ENCODE measurements around the gene MED15. TPM values are rescaled to one million over a fixed set of nuclear protein-coding genes. Genes with fewer than 3 reads are reported as not detected.

Gene MED15
- total and polyA plus RNA-seq, 10 of the 15 experiments (the other 5 are each of a cell fraction or from before 2014, with no cell fraction given) = 1.4 to 75.2 (median 26.9) TPM

DNA sequence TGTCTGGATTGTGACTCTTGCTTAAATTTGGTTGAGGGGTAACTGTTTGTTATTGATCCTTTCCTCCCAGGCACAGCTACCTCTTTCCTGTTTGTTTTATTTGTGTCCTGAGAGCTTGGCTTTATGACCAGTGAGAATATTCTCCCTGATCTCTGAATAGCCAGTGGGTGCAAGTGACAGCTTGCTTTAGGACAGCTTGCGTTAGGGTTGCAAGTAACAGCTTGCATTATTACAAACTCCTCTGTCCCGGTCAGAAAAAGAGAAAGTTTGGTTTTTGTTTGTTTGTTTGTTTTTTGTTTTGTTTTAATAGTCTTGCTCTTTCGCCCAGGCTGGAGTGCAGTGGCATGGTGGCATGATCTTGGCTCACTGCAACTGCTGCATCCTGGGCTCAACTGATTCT, 8.5 kb upstream of the MED15 start:
- POLR2A ChIA-PET = interaction anchor here (0.5 kb wide), 1 partner anchor 18 kb away, joined by 4 read pairs; no protein-coding TSS in a partner anchor
- Histone ChIP-seq H2AFZ (ENCODE audit: control insufficient read depth, low read depth, low read length) (no peak overlapping the region), H3K9me3 (replicated peaks; ENCODE audit: control insufficient read depth, insufficient read depth, low read length) (no peaks in the 10 kb centered on the region), H3K9ac (ENCODE audit: control insufficient read depth, insufficient read depth, low read length) (no peak overlapping the region), H3K4me3 (no peak overlapping the region), H3K4me2 (ENCODE audit: control insufficient read depth, insufficient read depth) (no peak overlapping the region), H3K27ac (ENCODE audit: control insufficient read depth, insufficient read depth) (no peak overlapping the region), H4K20me1 (ENCODE audit: control insufficient read depth, insufficient read depth) (no peaks in the 10 kb centered on the region), H3K4me1 (ENCODE audit: control insufficient read depth, insufficient read depth, low read length) (peaks cover 10% of the 10 kb centered on the region; the same call in 1 of the 2 replicates), H3K36me3 (ENCODE audit: control insufficient read depth in 2 of 2, insufficient read depth in 2 of 2, low read length in 1 of 2) (no peaks in the 10 kb centered on the region), H3K79me2 (ENCODE audit: control insufficient read depth, insufficient read depth, low read length) (peaks cover 14% of the 10 kb centered on the region), H3K27me3 (replicated peaks in 1 of 2; ENCODE audit: control insufficient read depth in 2 of 2, insufficient read depth in 2 of 2, low read length in 1 of 2) (no peaks in the 10 kb centered on the region)
- CTCF ChIA-PET = interaction anchor here (1.1 to 1.4 kb wide), 4 partner anchors 9 to 81 kb away, joined by 3 to 5 read pairs (median 4); no protein-coding TSS in a partner anchor
- FAIRE-seq (no peak), ATAC-seq (no peak), DNase-seq (ENCODE audit: low read depth, low spot score) (no peak)
- BruUV-seq (replicated peaks) = no TSS peak
- RAD21 ChIA-PET (ENCODE audit: unreplicated experiment) = interaction anchor here (0.6 to 1.2 kb wide), 2 partner anchors 70 to 81 kb away, joined by 3 read pairs; no protein-coding TSS in a partner anchor
- SMC1A ChIA-PET (ENCODE audit: uncharacterized antibody, unreplicated experiment) = interaction anchor here (0.6 kb wide), 1 partner anchor 1264 kb away, joined by 3 read pairs; no protein-coding TSS in a partner anchor
- 47% methylated on average over 3 of the region's 3 CpGs for WGBS (ENCODE audit: insufficient coverage, insufficient replicate concordance, low lambda C conversion rate, missing lambda C conversion rate)
- intact Hi-C loops (cut with micrococcal nuclease; ENCODE audit: unreplicated experiment) (loop anchor here (5.0 kb wide), 1 partner anchor 342 kb away; no protein-coding TSS in a partner anchor), in situ Hi-C loops (cut with MboI) (no loop called here)
- TF ChIP-seq ZSCAN29 (IDR thresholded peaks at IDR 0.05) (no peak), CBFB (IDR thresholded peaks at IDR 0.05; ENCODE audit: low read depth) (no peak)
- TF ChIP-seq, protein P1, sequence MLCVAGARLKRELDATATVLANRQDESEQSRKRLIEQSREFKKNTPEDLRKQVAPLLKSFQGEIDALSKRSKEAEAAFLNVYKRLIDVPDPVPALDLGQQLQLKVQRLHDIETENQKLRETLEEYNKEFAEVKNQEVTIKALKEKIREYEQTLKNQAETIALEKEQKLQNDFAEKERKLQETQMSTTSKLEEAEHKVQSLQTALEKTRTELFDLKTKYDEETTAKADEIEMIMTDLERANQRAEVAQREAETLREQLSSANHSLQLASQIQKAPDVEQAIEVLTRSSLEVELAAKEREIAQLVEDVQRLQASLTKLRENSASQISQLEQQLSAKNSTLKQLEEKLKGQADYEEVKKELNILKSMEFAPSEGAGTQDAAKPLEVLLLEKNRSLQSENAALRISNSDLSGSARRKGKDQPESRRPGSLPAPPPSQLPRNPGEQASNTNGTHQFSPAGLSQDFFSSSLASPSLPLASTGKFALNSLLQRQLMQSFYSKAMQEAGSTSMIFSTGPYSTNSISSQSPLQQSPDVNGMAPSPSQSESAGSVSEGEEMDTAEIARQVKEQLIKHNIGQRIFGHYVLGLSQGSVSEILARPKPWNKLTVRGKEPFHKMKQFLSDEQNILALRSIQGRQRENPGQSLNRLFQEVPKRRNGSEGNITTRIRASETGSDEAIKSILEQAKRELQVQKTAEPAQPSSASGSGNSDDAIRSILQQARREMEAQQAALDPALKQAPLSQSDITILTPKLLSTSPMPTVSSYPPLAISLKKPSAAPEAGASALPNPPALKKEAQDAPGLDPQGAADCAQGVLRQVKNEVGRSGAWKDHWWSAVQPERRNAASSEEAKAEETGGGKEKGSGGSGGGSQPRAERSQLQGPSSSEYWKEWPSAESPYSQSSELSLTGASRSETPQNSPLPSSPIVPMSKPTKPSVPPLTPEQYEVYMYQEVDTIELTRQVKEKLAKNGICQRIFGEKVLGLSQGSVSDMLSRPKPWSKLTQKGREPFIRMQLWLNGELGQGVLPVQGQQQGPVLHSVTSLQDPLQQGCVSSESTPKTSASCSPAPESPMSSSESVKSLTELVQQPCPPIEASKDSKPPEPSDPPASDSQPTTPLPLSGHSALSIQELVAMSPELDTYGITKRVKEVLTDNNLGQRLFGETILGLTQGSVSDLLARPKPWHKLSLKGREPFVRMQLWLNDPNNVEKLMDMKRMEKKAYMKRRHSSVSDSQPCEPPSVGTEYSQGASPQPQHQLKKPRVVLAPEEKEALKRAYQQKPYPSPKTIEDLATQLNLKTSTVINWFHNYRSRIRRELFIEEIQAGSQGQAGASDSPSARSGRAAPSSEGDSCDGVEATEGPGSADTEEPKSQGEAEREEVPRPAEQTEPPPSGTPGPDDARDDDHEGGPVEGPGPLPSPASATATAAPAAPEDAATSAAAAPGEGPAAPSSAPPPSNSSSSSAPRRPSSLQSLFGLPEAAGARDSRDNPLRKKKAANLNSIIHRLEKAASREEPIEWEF (IDR thresholded peaks at IDR 0.05; ENCODE audit: insufficient replicate concordance, low read depth, low read length) = no peak

All from GM12878 (cell line).